ENCODE data around the gene RABEP2.

RABEP2 gene

DNA sequence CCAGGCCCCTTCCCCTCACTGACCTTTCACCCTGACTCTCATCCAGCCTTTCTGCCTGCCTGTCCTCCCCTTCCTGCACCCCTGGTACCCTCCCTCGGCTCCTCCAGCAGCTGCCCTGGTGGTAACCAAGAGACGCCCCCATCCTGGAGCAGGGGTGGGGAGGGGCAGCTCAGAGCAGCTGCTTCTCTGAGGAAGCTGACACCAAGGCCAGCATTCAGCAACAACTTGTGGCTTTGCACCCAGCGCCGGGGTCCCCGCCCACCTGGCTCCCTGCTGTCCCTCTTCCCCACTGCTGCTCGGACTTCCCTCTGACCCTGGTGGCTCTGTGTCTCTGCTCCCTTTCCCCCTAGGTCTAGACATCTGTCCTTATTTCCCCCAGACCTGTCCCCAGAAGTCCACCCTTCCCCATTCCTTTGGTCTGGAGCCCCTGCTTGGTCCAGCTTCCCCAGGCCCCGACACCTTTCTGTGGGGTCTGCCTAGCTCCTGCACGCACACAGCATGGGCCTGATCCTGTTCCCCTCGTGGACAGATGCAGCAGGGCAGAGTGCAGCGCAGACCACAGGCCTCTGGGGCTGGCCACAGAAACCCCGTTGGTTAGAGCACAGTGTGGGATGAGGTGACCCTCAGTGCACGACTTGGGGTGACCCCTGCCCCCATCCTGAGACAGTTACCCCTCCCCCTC lies 47.9 kb downstream of the RABEP2 start:
- Histone ChIP-seq H3K4me1 (ENCODE audit: insufficient read depth, low read length) (peaks cover 23% of the 10 kb centered on the region), H3K9me3 (ENCODE audit: insufficient read depth, low read length, severe bottlenecking) (no peaks in the 10 kb centered on the region), H2AFZ (ENCODE audit: low read depth, low read length) (no peak overlapping the region), H3K36me3 (ENCODE audit: insufficient read depth, low read length) (peaks cover 25% of the 10 kb centered on the region), H3K9ac (ENCODE audit: low read depth, low read length) (no peak overlapping the region), H4K20me1 (ENCODE audit: insufficient read depth, low read length) (0 out of 2 replicates have a peak, but pooled peaks cover under 1% of the 10 kb centered on the region), H3K79me2 (ENCODE audit: insufficient read depth, low read length) (peaks cover 7% of the 10 kb centered on the region), H3K4me3 (ENCODE audit: low read depth in 1 of 2, low read length in 2 of 2) (no peak overlapping the region), H3K27ac (ENCODE audit: low read length) (no peak overlapping the region), H3K4me2 (ENCODE audit: insufficient read depth, low read length) (no peak overlapping the region), H3K27me3 (ENCODE audit: insufficient read depth, low read length, poor library complexity) (no peaks in the 10 kb centered on the region)
- 0 out of 3 replicates have a peak, but pooled peaks have one; percentile 11 for ATAC-seq (ENCODE audit: insufficient read depth, low read depth)
- DNase-seq = peak; percentile 43
- no peak for TF ChIP-seq EZH2 (IDR thresholded peaks at IDR 0.05; ENCODE audit: borderline replicate concordance, low read depth, low read length, severe bottlenecking)
- TF ChIP-seq, protein P1, sequence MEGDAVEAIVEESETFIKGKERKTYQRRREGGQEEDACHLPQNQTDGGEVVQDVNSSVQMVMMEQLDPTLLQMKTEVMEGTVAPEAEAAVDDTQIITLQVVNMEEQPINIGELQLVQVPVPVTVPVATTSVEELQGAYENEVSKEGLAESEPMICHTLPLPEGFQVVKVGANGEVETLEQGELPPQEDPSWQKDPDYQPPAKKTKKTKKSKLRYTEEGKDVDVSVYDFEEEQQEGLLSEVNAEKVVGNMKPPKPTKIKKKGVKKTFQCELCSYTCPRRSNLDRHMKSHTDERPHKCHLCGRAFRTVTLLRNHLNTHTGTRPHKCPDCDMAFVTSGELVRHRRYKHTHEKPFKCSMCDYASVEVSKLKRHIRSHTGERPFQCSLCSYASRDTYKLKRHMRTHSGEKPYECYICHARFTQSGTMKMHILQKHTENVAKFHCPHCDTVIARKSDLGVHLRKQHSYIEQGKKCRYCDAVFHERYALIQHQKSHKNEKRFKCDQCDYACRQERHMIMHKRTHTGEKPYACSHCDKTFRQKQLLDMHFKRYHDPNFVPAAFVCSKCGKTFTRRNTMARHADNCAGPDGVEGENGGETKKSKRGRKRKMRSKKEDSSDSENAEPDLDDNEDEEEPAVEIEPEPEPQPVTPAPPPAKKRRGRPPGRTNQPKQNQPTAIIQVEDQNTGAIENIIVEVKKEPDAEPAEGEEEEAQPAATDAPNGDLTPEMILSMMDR (IDR thresholded peaks at IDR 0.05; ENCODE audit: borderline replicate concordance, extremely low read depth, low read length, poor library complexity, severe bottlenecking) = no peak

DNA sequence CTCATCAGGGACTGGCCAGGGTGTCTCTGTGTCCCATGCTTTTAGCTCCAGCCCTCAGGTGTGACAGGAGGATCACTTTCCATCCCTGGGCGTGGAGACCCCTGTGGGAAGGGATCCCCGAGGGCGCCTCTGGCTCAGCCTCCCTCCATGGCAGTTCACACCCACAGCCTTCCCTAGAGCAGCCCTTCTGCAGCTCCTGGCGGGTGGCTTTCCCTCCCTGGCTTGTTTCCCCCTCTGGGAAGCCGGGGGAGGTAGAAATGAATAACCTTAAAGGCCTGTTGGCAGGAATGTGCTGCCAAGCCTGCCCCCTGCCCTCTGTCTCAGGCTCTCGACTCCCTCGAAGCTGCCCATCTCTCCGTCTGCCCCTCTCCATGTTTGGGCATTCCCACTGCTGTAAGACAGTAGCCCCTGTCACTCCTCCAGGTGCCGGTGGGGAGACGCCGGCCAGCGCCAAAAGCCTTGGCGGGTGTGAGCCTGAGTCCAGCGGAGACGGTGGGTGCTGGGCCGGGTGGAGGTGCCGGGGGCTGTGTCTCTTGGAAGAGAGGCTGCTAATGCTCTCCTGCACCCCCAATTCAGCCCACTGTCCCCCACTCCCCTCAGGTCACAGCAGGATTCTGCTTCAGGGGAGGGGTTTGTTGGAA lies 48.9 kb downstream of the RABEP2 start:
- Histone ChIP-seq H3K36me3 (ENCODE audit: insufficient read depth, low read length) (peaks cover 35% of the 10 kb centered on the region), H3K79me2 (ENCODE audit: insufficient read depth, low read length) (peaks cover 7% of the 10 kb centered on the region), H2AFZ (ENCODE audit: low read depth, low read length) (no peak overlapping the region), H3K4me1 (ENCODE audit: insufficient read depth, low read length) (peaks cover 23% of the 10 kb centered on the region), H4K20me1 (ENCODE audit: insufficient read depth, low read length) (peaks cover 4% of the 10 kb centered on the region; the same call in 1 of the 2 replicates), H3K9ac (ENCODE audit: low read depth, low read length) (no peak overlapping the region), H3K27ac (ENCODE audit: low read length) (no peak overlapping the region), H3K4me3 (ENCODE audit: low read depth in 1 of 2, low read length in 2 of 2) (no peak overlapping the region), H3K27me3 (ENCODE audit: insufficient read depth, low read length, poor library complexity) (no peaks in the 10 kb centered on the region), H3K4me2 (ENCODE audit: insufficient read depth, low read length) (no peak overlapping the region), H3K9me3 (ENCODE audit: insufficient read depth, low read length, severe bottlenecking) (no peaks in the 10 kb centered on the region)
- ATAC-seq (ENCODE audit: insufficient read depth, low read depth) (no peak), DNase-seq (no peak)
- no peak for TF ChIP-seq EZH2 (IDR thresholded peaks at IDR 0.05; ENCODE audit: borderline replicate concordance, low read depth, low read length, severe bottlenecking)
- TF ChIP-seq, protein P1 (IDR thresholded peaks at IDR 0.05; ENCODE audit: borderline replicate concordance, extremely low read depth, low read length, poor library complexity, severe bottlenecking) = no peak

DNA sequence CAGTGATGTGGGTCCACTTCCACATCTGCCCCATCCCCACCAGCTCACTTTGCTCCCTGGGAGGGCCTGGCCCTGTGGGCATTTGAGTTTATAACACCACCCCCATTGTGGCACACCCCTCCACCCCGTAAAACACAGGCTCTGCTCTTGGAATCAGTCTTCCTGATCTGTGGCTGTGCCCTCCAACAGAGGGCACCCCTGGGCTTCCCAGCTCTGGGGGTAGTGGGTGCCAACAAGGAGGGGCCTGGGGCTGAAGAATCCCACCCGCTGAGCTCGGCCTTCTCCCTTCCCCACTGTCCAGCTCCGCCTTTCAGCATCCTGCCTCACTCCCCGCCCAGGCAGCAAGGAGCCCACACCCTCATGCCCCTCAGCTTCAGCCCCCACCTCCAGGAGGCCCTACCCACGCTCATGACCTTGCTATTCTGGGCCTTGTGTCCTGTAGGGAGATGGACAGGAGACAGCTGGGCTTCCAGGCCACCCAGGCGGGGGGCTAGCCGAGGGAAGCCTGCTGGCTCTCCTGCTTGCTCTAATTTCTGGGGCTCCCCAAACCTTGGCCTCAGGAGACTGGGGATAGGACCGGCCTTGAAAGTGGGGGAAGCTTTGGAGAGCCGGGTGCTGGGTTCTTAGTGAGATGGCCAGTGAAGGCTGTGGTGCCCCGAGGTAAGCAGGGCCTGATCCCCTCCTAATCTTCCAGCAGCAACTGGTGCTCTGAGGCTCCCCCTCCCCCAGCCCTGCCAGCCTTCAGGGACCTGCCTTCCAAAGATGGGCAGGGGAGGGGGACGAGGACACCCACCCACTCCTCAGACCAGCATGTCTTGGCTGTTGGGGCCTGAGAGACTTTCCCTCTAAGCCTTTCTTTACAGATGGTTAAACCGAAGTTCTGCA lies 49.7 kb downstream of the RABEP2 start:
- ATAC-seq (ENCODE audit: insufficient read depth, low read depth) (no peak), DNase-seq (no peak)
- peaks cover 7% of the 10 kb centered on the region for H3K79me2 ChIP-seq (ENCODE audit: insufficient read depth, low read length)
- H3K36me3 ChIP-seq (ENCODE audit: insufficient read depth, low read length) = peaks cover 42% of the 10 kb centered on the region
- no peaks in the 10 kb centered on the region for H3K9me3 ChIP-seq (ENCODE audit: insufficient read depth, low read length, severe bottlenecking)
- peaks cover 4% of the 10 kb centered on the region; the same call in 1 of the 2 replicates for H4K20me1 ChIP-seq (ENCODE audit: insufficient read depth, low read length)
- no peak overlapping the region for H3K9ac ChIP-seq (ENCODE audit: low read depth, low read length)
- H2AFZ ChIP-seq (ENCODE audit: low read depth, low read length) = no peak overlapping the region
- peaks cover 20% of the 10 kb centered on the region for H3K4me1 ChIP-seq (ENCODE audit: insufficient read depth, low read length)
- no peaks in the 10 kb centered on the region for H3K27me3 ChIP-seq (ENCODE audit: insufficient read depth, low read length, poor library complexity)
- H3K4me3 ChIP-seq (ENCODE audit: low read depth in 1 of 2, low read length in 2 of 2) = no peak overlapping the region
- TF ChIP-seq EZH2 (IDR thresholded peaks at IDR 0.05; ENCODE audit: borderline replicate concordance, low read depth, low read length, severe bottlenecking) = no peak
- TF ChIP-seq, protein P1 (IDR thresholded peaks at IDR 0.05; ENCODE audit: borderline replicate concordance, extremely low read depth, low read length, poor library complexity, severe bottlenecking) = peak; percentile 23
- no peak overlapping the region for H3K4me2 ChIP-seq (ENCODE audit: insufficient read depth, low read length)
- no peak overlapping the region for H3K27ac ChIP-seq (ENCODE audit: low read length)

All from DND-41 (cell line).